GM06990 (cell line): ENCODE measurements around the gene JADE1.

Source experiments
- DNase-seq: peaks from one replicate; pipeline ENCODE4 v3.0.0-alpha.2; 2011; ENCODE audit not compliant: insufficient read length; ENCODE audit errors: extremely low read depth
- H3K27me3 ChIP-seq: replicated peaks from 2 replicates; pipeline ENCODE4 v1.6.0; 2011; ENCODE audit warnings: low read length; ENCODE audit not compliant: control insufficient read depth, insufficient read depth
- H3K36me3 ChIP-seq: 2 replicates; pipeline ENCODE4 v1.5.1; 2011; ENCODE audit warnings: low read length; ENCODE audit not compliant: control insufficient read depth, insufficient read depth
- H3K4me3 ChIP-seq: replicated peaks from 2 replicates; pipeline ENCODE4 v1.5.1; 2011; ENCODE audit warnings: low read depth, mild to moderate bottlenecking, control low read depth, low read length
- CTCF ChIP-seq: IDR thresholded peaks from 2 replicates; pipeline ENCODE4 v1.5.1; 2011; ENCODE audit warnings: low read length, control low read depth, mild to moderate bottlenecking, inconsistent platforms; ENCODE audit not compliant: insufficient read depth, poor library complexity, severe bottlenecking

The JADE1 gene

GRCh38 chr4:128800701-128801284 lies 8.7 kb upstream of the JADE1 start:
- TF ChIP-seq CTCF = no peak
- DNase-seq = no peak
- no peaks in the 10 kb centered on the region for H3K27me3 ChIP-seq
- no peaks in the 10 kb centered on the region for H3K36me3 ChIP-seq
- H3K4me3 ChIP-seq = no peak overlapping the region

- Histone ChIP-seq H3K4me3 (no peak overlapping the region), H3K36me3 (no peaks in the 10 kb centered on the region), H3K27me3 (no peaks in the 10 kb centered on the region)
- no peak for TF ChIP-seq CTCF
- no peak for DNase-seq
Observed at GRCh38 chr4:128802680-128803628, 6.5 kb upstream of the JADE1 start.

- Histone ChIP-seq H3K27me3 (no peaks in the 10 kb centered on the region), H3K36me3 (no peaks in the 10 kb centered on the region), H3K4me3 (peak overlapping the region; percentile 31; the same call in 1 of the 2 replicates)
- TF ChIP-seq CTCF = no peak
- peak; percentile 39 for DNase-seq
Observed at GRCh38 chr4:128803783-128804182, 5.7 kb upstream of the JADE1 start.

- no peaks in the 10 kb centered on the region for H3K36me3 ChIP-seq
- DNase-seq = peak; percentile 41
- peak overlapping the region; percentile 59 for H3K4me3 ChIP-seq
- H3K27me3 ChIP-seq = no peaks in the 10 kb centered on the region
- TF ChIP-seq CTCF = no peak
Observed at GRCh38 chr4:128810331-128810870, 901 bp downstream of the JADE1 start.

GRCh38 chr4:128810871-128811570 lies 1.5 kb downstream of the JADE1 start:
- Histone ChIP-seq H3K36me3 (no peaks in the 10 kb centered on the region), H3K4me3 (peak overlapping the region; percentile 59), H3K27me3 (no peaks in the 10 kb centered on the region)
- peak; percentile 92 for DNase-seq
- TF ChIP-seq CTCF = no peak
